HepG2 (cell line): ENCODE measurements around the gene DPY19L3. TPM values are rescaled to one million over a fixed set of nuclear protein-coding genes. Genes with fewer than 3 reads are reported as not detected.

Source experiments
- ATAC-seq: fragments of 200-7000 bp; cut with Tn5 transposase; 3 replicates; pipeline ENCODE4 v1.9.1; 2020; ENCODE audit warnings: mild to moderate bottlenecking, moderate library complexity
- BruUV-seq: library from RNA; stranded (reverse); fragments of 400-500 nt; replicated peaks from 2 replicates; lab custom pipeline; 2021; lab: Mats Ljungman, UMichigan
- CTCF ChIA-PET: fragments of 300-600 bp; formaldehyde crosslinking; extraction: SDS; loops from one replicate; lab custom pipeline; 2021; ENCODE audit warnings: low total read pairs, inconsistent platforms, low intra/inter-chr PET ratio; lab: Yijun Ruan, JAX
- POLR2A ChIA-PET: fragments of 350-600 bp; sonication (Branson Sonifier 250); formaldehyde crosslinking; loops from one replicate; lab custom pipeline; 2020; ENCODE audit warnings: antibody characterized with exemption, inconsistent platforms; lab: Yijun Ruan, JAX
- DNase-seq: peaks from one replicate; pipeline ENCODE4 v3.0.0-alpha.2; 2015; ENCODE audit warnings: low spot score
- FAIRE-seq: peaks from 3 replicates; lab custom pipeline; 2011; peaks lifted over from hg19 to GRCh38; lab: Jason Lieb, UNC
- H2AFZ ChIP-seq: one replicate; pipeline ENCODE4 v1.6.1; 2011; ENCODE audit warnings: low read length, inconsistent platforms
- H3K27ac ChIP-seq: fragments of 300-600 bp; 3 replicates; pipeline ENCODE4 v1.8.0; 2011; ENCODE audit warnings: mixed run types, mild to moderate bottlenecking, mixed read lengths, low read length, inconsistent platforms; ENCODE audit not compliant: insufficient read depth; ENCODE audit errors: extremely low read length
- H3K27me3 ChIP-seq, 2 experiments: fragments of 200-600 bp in 1 of 2; 2 replicates in 1 of 2; 3 replicates in 1 of 2; pipeline versions ENCODE4 v1.6.0 to v1.8.0; 2011; ENCODE audit warnings: low read length in 2 of 2, mild to moderate bottlenecking in 2 of 2, moderate library complexity in 2 of 2, inconsistent platforms in 1 of 2; ENCODE audit not compliant: insufficient read depth in 2 of 2, control insufficient read depth in 1 of 2
- H3K36me3 ChIP-seq, 2 experiments: fragments of 200-600 bp in 1 of 2; replicated peaks in 1 of 2; 2 replicates in 1 of 2; 3 replicates in 1 of 2; pipeline versions ENCODE4 v1.5.1 to v1.8.0; 2011; ENCODE audit warnings: low read length in 2 of 2, inconsistent platforms in 1 of 2; ENCODE audit not compliant: insufficient read depth in 2 of 2, control insufficient read depth in 1 of 2
- H3K4me1 ChIP-seq: 2 replicates; pipeline ENCODE4 v1.5.1; 2012; ENCODE audit warnings: low read length, inconsistent platforms; ENCODE audit not compliant: insufficient read depth
- H3K4me2 ChIP-seq: 2 replicates; pipeline ENCODE4 v1.6.0; 2011; ENCODE audit warnings: low read depth, low read length, inconsistent platforms
- H3K4me3 ChIP-seq, 3 experiments: fragments of 200-600 bp in 1 of 3; sonication (generic), shearing (Covaris generic) in 1 of 3; replicated peaks in 1 of 3; 2 replicates each; pipeline ENCODE4 v1.5.1; 2011 to 2016; ENCODE audit warnings: low read length in 3 of 3, inconsistent platforms in 2 of 3, low read depth in 2 of 3, mild to moderate bottlenecking in 2 of 3, control low read depth in 1 of 3, mixed read lengths in 1 of 3; ENCODE audit not compliant: insufficient read depth in 1 of 3
- H3K79me2 ChIP-seq: one replicate; pipeline ENCODE4 v1.6.1; 2011; ENCODE audit warnings: low read length, inconsistent platforms; ENCODE audit not compliant: insufficient read depth
- H3K9ac ChIP-seq: 2 replicates; pipeline ENCODE4 v1.6.0; 2011; ENCODE audit warnings: mild to moderate bottlenecking, low read depth, low read length, inconsistent platforms; ENCODE audit not compliant: insufficient read depth
- H3K9me3 ChIP-seq: 2 replicates; pipeline ENCODE4 v1.5.1; 2012; ENCODE audit warnings: mild to moderate bottlenecking, low read length
- H4K20me1 ChIP-seq: 2 replicates; pipeline ENCODE4 v1.6.0; 2011; ENCODE audit warnings: inconsistent platforms, mild to moderate bottlenecking, low read length, moderate library complexity; ENCODE audit not compliant: insufficient read depth
- GABPA ChIP-seq, 2 experiments: IDR thresholded peaks; 2 replicates each; pipeline ENCODE4 v1.6.1; 2011 to 2016; ENCODE audit warnings: low read depth in 2 of 2, low read length in 1 of 2, missing biosample characterization in 1 of 2, missing genetic modification characterization in 1 of 2
- HDAC2 ChIP-seq: sonication (generic); formaldehyde crosslinking; IDR thresholded peaks from 2 replicates; pipeline ENCODE4 v1.4.0; 2020; ENCODE audit warnings: missing genetic modification reagents
- JUNB ChIP-seq: sonication (generic); formaldehyde crosslinking; IDR thresholded peaks from 2 replicates; pipeline ENCODE4 v1.8.0; 2022; ENCODE audit warnings: missing genetic modification reagents, mild to moderate bottlenecking, borderline replicate concordance
- MAF1 ChIP-seq: sonication (generic); formaldehyde crosslinking; IDR thresholded peaks from 2 replicates; pipeline ENCODE4 v1.5.0; 2020; ENCODE audit warnings: missing genetic modification reagents, borderline replicate concordance
- RBFOX2 ChIP-seq: fragments of 200-400 bp; formaldehyde crosslinking; IDR thresholded peaks from 2 replicates; pipeline ENCODE4 v1.6.1; 2017; ENCODE audit warnings: low read depth, mild to moderate bottlenecking, low read length
- SATB2 ChIP-seq: sonication (generic); formaldehyde crosslinking; IDR thresholded peaks from 2 replicates; pipeline ENCODE4 v1.5.0; 2020; ENCODE audit warnings: missing genetic modification reagents
- SRSF9 ChIP-seq: fragments of 200-400 bp; formaldehyde crosslinking; IDR thresholded peaks from 2 replicates; pipeline ENCODE4 v1.6.1; 2018; ENCODE audit warnings: borderline replicate concordance, mild to moderate bottlenecking, low read depth, low read length; ENCODE audit not compliant: insufficient read depth, poor library complexity, severe bottlenecking
- ZNF350 ChIP-seq: sonication (generic); formaldehyde crosslinking; IDR thresholded peaks from 2 replicates; pipeline ENCODE4 v1.4.0; 2020; ENCODE audit warnings: mild to moderate bottlenecking, low read depth, missing genetic modification reagents, borderline replicate concordance
- ZNF414 ChIP-seq: sonication (generic); formaldehyde crosslinking; IDR thresholded peaks from 2 replicates; pipeline ENCODE4 v1.5.0; 2020; ENCODE audit warnings: missing genetic modification reagents
- ZNF709 ChIP-seq: sonication (generic); formaldehyde crosslinking; IDR thresholded peaks from 2 replicates; pipeline ENCODE4 v1.5.0; 2020; ENCODE audit warnings: mild to moderate bottlenecking, missing genetic modification reagents
- ZNF773 ChIP-seq: sonication (generic); formaldehyde crosslinking; IDR thresholded peaks from 2 replicates; pipeline ENCODE4 v1.4.0; 2020; ENCODE audit warnings: missing genetic modification reagents, borderline replicate concordance
- WGBS: methylation state at CpG from one replicate; pipeline ENCODE4 v1.1.6; 2017; ENCODE audit warnings: low lambda C conversion rate; 5-methylcytosine and 5-hydroxymethylcytosine counted together
- in situ Hi-C: cut with HindIII; loops from 2 replicates; pipeline ENCODE4 v1.10.0; 2017; ENCODE audit warnings: low pct_unique_long_range_greater_than_20kb; ENCODE audit not compliant: extremely low pct_ligation_motif_present
- intact Hi-C: fragments of 100-400 bp; cut with micrococcal nuclease; formaldehyde crosslinking; loops from one replicate; pipeline ENCODE4 v1.10.0; 2022; ENCODE audit not compliant: unreplicated experiment
- polyA plus RNA-seq, 8 experiments: library from polyadenylated mRNA; depleted of rRNA in 3 of 8; stranded (reverse) in 7 of 8; unstranded in 1 of 8; fragments of >200 nt; fragmentation: Illumina TruSeq in 4 of 8; extraction: Trizol in 4 of 8; gene quantifications; 2 replicates each; pipeline versions ENCODE4 v1.2.1 to v1.2.3, GENCODE V29; 2011 to 2016; ENCODE audit warnings: low read depth in 4 of 8, missing spikeins in 1 of 8, mixed read lengths in 1 of 8; ENCODE audit not compliant: insufficient read depth in 1 of 8
- total RNA-seq, 5 experiments: library from RNA; depleted of rRNA; stranded (reverse); fragments of >200 nt; fragmentation: Illumina TruSeq; extraction: Trizol; gene quantifications; 2 replicates each; pipeline ENCODE4 v1.2.3, GENCODE V29; 2016; ENCODE audit warnings: low read depth in 1 of 5

Gene DPY19L3
- total and polyA plus RNA-seq, 2 of the 13 experiments (the other 11 are each of a cell fraction or from before 2014, with no cell fraction given) = 21.6 to 25.2 TPM

- intact Hi-C loops = no loop called here
- H3K9me3 ChIP-seq = no peaks in the 10 kb centered on the region
- H3K4me3 ChIP-seq = no peak overlapping the region
- H3K36me3 ChIP-seq = no peaks in the 10 kb centered on the region; a peak in 1 of 5 replicates
- no peak for TF ChIP-seq MAF1 (CRISPR knock-in tag)
- TF ChIP-seq HDAC2 (CRISPR knock-in tag) = no peak
- ATAC-seq = no peak; the same call in 2 of the 3 replicates
- 98% methylated on average over 3 of the region's 3 CpGs for WGBS
- no peaks in the 10 kb centered on the region for H3K79me2 ChIP-seq
- no peak overlapping the region for H3K9ac ChIP-seq
- no peak overlapping the region for H2AFZ ChIP-seq
- H3K27me3 ChIP-seq = no peaks in the 10 kb centered on the region
- no peak overlapping the region for H3K27ac ChIP-seq
- in situ Hi-C loops = no loop called here
- FAIRE-seq = no peak
- DNase-seq = no peak
- CTCF ChIA-PET = no interaction called here
- BruUV-seq = no TSS peak
- H3K4me2 ChIP-seq = no peak overlapping the region
- POLR2A ChIA-PET = interaction anchor here (1.4 kb wide), 1 partner anchor 13 kb away, joined by 3 read pairs; the partner anchor contains the start of gene DPY19L3
- H3K4me1 ChIP-seq = peaks cover 27% of the 10 kb centered on the region
- no peaks in the 10 kb centered on the region for H4K20me1 ChIP-seq
Observed at GRCh38 chr19:32392901-32393300, 12.7 kb upstream of the DPY19L3 start.

- CTCF ChIA-PET = no interaction called here
- DNase-seq = no peak
- Histone ChIP-seq H4K20me1 (no peaks in the 10 kb centered on the region), H3K27ac (no peak overlapping the region), H2AFZ (no peak overlapping the region), H3K9me3 (no peaks in the 10 kb centered on the region), H3K4me2 (no peak overlapping the region), H3K4me1 (peaks cover 32% of the 10 kb centered on the region), H3K4me3 (no peak overlapping the region), H3K79me2 (no peaks in the 10 kb centered on the region), H3K9ac (no peak overlapping the region), H3K36me3 (no peaks in the 10 kb centered on the region; a peak in 1 of 5 replicates), H3K27me3 (no peaks in the 10 kb centered on the region)
- BruUV-seq = no TSS peak
- intact Hi-C loops = no loop called here
- no peak for TF ChIP-seq SRSF9
- TF ChIP-seq ZNF709 = no peak
- TF ChIP-seq SATB2 = no peak
- TF ChIP-seq ZNF773 = no peak
- no peak for TF ChIP-seq RBFOX2
- no peak for TF ChIP-seq GABPA (IDR thresholded peaks at IDR 0.05; ENCODE audit: low read depth, low read length)
- no peak for TF ChIP-seq GABPA (CRISPR knock-in tag; IDR thresholded peaks at IDR 0.05; ENCODE audit: low read depth)
- no peak for TF ChIP-seq ZNF350 (CRISPR knock-in tag)
- no peak for TF ChIP-seq JUNB (CRISPR knock-in tag)
- no peak for TF ChIP-seq ZNF414 (CRISPR knock-in tag)
- POLR2A ChIA-PET = interaction anchor here (0.7 to 1.1 kb wide), 3 partner anchors 9 to 470 kb away, joined by 3 to 4 read pairs (median 3); partner anchors contain the start of gene DPY19L3
- WGBS = 89% methylated on average over 6 of the region's 6 CpGs
- in situ Hi-C loops = no loop called here
- no peak for FAIRE-seq
- ATAC-seq = no peak
Observed at GRCh38 chr19:32396046-32396652, 9.4 kb upstream of the DPY19L3 start.
